ENCODE measurements around the gene DHX35.
A peak's percentile ranks its signal among the peaks of the same experiment; 100 is the strongest.

DHX35 gene

GRCh38 chr20:39083761-39084160 is 121.6 kb downstream of the DHX35 start:
- TF ChIP-seq POLR2A (IDR thresholded peaks at IDR 0.05; ENCODE audit: low read length): no peak
- TF ChIP-seq GATA1 (IDR thresholded peaks at IDR 0.05; ENCODE audit: low read depth, low read length): no peak
- no peak for DNase-seq

- TF ChIP-seq GATA1 (IDR thresholded peaks at IDR 0.05; ENCODE audit: low read depth, low read length): no peak
- no peak for TF ChIP-seq POLR2A (IDR thresholded peaks at IDR 0.05; ENCODE audit: low read length)
- peak in 1 of 2 experiments; percentile 11 for DNase-seq
Measured at GRCh38 chr20:39089029-39089428, 126.9 kb downstream of the DHX35 start.
